Sigmoid colon (tissue), 7 donors: ENCODE data around the gene OSBP2. TPM values are rescaled to one million over a fixed set of nuclear protein-coding genes. Genes with fewer than 3 reads are reported as not detected.

Source experiments
- DNase-seq: peaks from one replicate; pipeline ENCODE4 v3.0.0-alpha.2; 2019
- H3K27ac ChIP-seq, 4 donors: fragments of 200-600 bp; sonication (generic); one replicate each; pipeline ENCODE4 v1.5.1; 2016 to 2019; ENCODE audit warnings: mild to moderate bottlenecking in 1 of 4
- H3K27me3 ChIP-seq, 3 donors: fragments of 200-600 bp; sonication (generic); one replicate each; pipeline ENCODE4 v1.5.1; 2019; ENCODE audit warnings: mild to moderate bottlenecking in 1 of 3
- H3K36me3 ChIP-seq, 4 donors: fragments of 200-600 bp; sonication (generic); one replicate each; pipeline ENCODE4 v1.5.1; 2016 to 2019
- H3K4me1 ChIP-seq, 4 donors: fragments of 200-600 bp; sonication (generic); one replicate each; pipeline ENCODE4 v1.5.1; 2017 to 2019
- H3K4me3 ChIP-seq, 4 donors: fragments of 200-600 bp; sonication (generic); one replicate each; pipeline ENCODE4 v1.5.1; 2017 to 2019; ENCODE audit warnings: mild to moderate bottlenecking in 2 of 4, moderate library complexity in 1 of 4
- H3K9me3 ChIP-seq, 4 donors: fragments of 200-600 bp in 3 of 4; sonication (generic) in 3 of 4; one replicate each; pipeline versions ENCODE4 v1.5.1 to v1.6.1; 2013 to 2019
- EP300 ChIP-seq, 4 donors: sonication (generic); formaldehyde crosslinking; IDR thresholded peaks; one replicate each; pipeline ENCODE4 v1.6.1; 2017; ENCODE audit warnings: antibody characterized with exemption in 4 of 4
- POLR2A ChIP-seq, 2 donors: fragments of 450-650 bp; IDR thresholded peaks; one replicate each; pipeline ENCODE4 v1.6.1; 2016; ENCODE audit warnings: antibody characterized with exemption in 2 of 2, mild to moderate bottlenecking in 2 of 2, moderate library complexity in 2 of 2
- POLR2AphosphoS5 ChIP-seq, 4 donors: sonication (generic); formaldehyde crosslinking; IDR thresholded peaks; one replicate each; pipeline ENCODE4 v1.6.1; 2017; ENCODE audit warnings: antibody characterized with exemption in 4 of 4
- WGBS, 2 donors: extraction: QIAGEN DNeasy Blood & Tissue Kit; methylation state at CpG; one replicate each; pipeline ENCODE4 v1.1.7; 2013; 5-methylcytosine and 5-hydroxymethylcytosine counted together
- intact Hi-C: fragments of 100-400 bp; cut with DNase I; formaldehyde crosslinking; loops from one replicate; pipeline ENCODE4 v1.15.1; 2023
- polyA plus RNA-seq, 3 donors: library from polyadenylated mRNA; stranded (reverse); fragments of 200-250 nt; gene quantifications; one replicate each; pipeline ENCODE4 v1.2.3, GENCODE V29; 2013
- total RNA-seq, 4 donors: library from RNA; depleted of rRNA; stranded (reverse); fragments of >200 nt; gene quantifications; one replicate each; pipeline ENCODE4 v1.1.0, GENCODE V29; 2016
- TF ChIP-seq, protein P1 (sequence below), 4 experiments: fragments of 450-650 bp in 3 of 4; fragments of 200-600 bp in 1 of 4; IDR thresholded peaks; one replicate each; pipeline ENCODE4 v1.5.1; 2016 to 2019; ENCODE audit warnings: antibody characterized with exemption in 4 of 4, mild to moderate bottlenecking in 3 of 4, moderate library complexity in 2 of 4
- donor health status: healthy with polysubstance abuse.
- donor health status: Bipolar disorder and iron deficiency.
- donor health status: healthy.

OSBP2 gene
- total and polyA plus RNA-seq, 7 donors, result 1.2 to 3.0 (median 1.6) TPM

- Histone ChIP-seq H3K4me3 (no peak overlapping the region), H3K27me3 (no peaks in the 10 kb centered on the region), H3K36me3 (peaks cover 0 to 9% (median 0%) of the 10 kb centered on the region in 4 donors), H3K9me3 (no peaks in the 10 kb centered on the region), H3K27ac (no peak overlapping the region), H3K4me1 (peaks cover 0 to 5% (median 0%) of the 10 kb centered on the region in 4 donors)
- WGBS, 2 donors, result 13 to 25% methylated on average over 7 of the region's 7 CpGs
- no peak for TF ChIP-seq POLR2AphosphoS5 (IDR thresholded peaks at IDR 0.05)
- TF ChIP-seq, protein P1, sequence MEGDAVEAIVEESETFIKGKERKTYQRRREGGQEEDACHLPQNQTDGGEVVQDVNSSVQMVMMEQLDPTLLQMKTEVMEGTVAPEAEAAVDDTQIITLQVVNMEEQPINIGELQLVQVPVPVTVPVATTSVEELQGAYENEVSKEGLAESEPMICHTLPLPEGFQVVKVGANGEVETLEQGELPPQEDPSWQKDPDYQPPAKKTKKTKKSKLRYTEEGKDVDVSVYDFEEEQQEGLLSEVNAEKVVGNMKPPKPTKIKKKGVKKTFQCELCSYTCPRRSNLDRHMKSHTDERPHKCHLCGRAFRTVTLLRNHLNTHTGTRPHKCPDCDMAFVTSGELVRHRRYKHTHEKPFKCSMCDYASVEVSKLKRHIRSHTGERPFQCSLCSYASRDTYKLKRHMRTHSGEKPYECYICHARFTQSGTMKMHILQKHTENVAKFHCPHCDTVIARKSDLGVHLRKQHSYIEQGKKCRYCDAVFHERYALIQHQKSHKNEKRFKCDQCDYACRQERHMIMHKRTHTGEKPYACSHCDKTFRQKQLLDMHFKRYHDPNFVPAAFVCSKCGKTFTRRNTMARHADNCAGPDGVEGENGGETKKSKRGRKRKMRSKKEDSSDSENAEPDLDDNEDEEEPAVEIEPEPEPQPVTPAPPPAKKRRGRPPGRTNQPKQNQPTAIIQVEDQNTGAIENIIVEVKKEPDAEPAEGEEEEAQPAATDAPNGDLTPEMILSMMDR (IDR thresholded peaks at IDR 0.05), result no peak
- TF ChIP-seq POLR2A (IDR thresholded peaks at IDR 0.05), result no peak
- TF ChIP-seq EP300 (IDR thresholded peaks at IDR 0.05), result no peak
- no peak for DNase-seq
- intact Hi-C loops, result no loop called here
These were observed 45.2 kb upstream of the OSBP2 start for GRCh38 chr22:30649430-30650007.

GRCh38 chr22:30650508-30651116 lies 44.1 kb upstream of the OSBP2 start:
- WGBS, 2 donors, result 61 to 63% methylated on average over 5 of the region's 5 CpGs
- TF ChIP-seq POLR2AphosphoS5 (IDR thresholded peaks at IDR 0.05) (no peak), EP300 (IDR thresholded peaks at IDR 0.05) (no peak), POLR2A (IDR thresholded peaks at IDR 0.05) (no peak)
- TF ChIP-seq, protein P1 (IDR thresholded peaks at IDR 0.05), result no peak
- Histone ChIP-seq H3K4me1 (peaks cover 0 to 5% (median 0%) of the 10 kb centered on the region in 4 donors), H3K4me3 (no peak overlapping the region), H3K27me3 (no peaks in the 10 kb centered on the region), H3K9me3 (no peaks in the 10 kb centered on the region), H3K27ac (peak overlapping the region in 1 of 4 donors; percentile 1), H3K36me3 (peaks cover 0 to 9% (median 0%) of the 10 kb centered on the region in 4 donors)
- intact Hi-C loops, result no loop called here
- DNase-seq, result no peak

DNA sequence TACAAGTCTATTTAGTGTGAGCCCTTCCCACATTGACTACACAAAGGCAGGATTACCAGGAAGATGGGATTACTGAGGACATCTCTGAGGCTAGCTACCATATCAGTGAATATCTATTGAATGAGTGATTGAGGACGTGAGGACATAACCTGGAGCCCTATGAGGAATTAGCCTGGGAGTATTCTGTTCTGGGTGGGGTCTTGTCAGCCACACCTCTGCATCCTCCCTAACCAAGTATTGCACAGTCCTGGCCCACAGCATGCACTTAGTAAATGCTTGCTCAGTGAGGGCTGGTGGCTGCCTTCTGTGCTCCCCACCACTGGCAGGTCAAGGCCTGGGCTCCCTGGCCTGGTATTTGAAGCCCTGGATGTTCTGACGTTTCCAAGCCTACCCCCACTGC lies 41.8 kb upstream of the OSBP2 start:
- no peak overlapping the region for H3K27ac ChIP-seq
- 66 to 84% methylated on average over 2 of the region's 2 CpGs for WGBS, 2 donors
- H3K27me3 ChIP-seq, result no peaks in the 10 kb centered on the region
- no peak for DNase-seq
- no peaks in the 10 kb centered on the region for H3K9me3 ChIP-seq
- intact Hi-C loops, result no loop called here
- H3K36me3 ChIP-seq, result peaks cover 0 to 4% (median 0%) of the 10 kb centered on the region in 4 donors
- H3K4me1 ChIP-seq, result peaks cover 0 to 5% (median 0%) of the 10 kb centered on the region in 4 donors
- TF ChIP-seq POLR2A (IDR thresholded peaks at IDR 0.05), result no peak
- TF ChIP-seq, protein P1 (IDR thresholded peaks at IDR 0.05), result no peak
- TF ChIP-seq POLR2AphosphoS5 (IDR thresholded peaks at IDR 0.05), result no peak
- no peak for TF ChIP-seq EP300 (IDR thresholded peaks at IDR 0.05)
- H3K4me3 ChIP-seq, result no peak overlapping the region

- H3K27ac ChIP-seq, result no peak overlapping the region
- intact Hi-C loops, result no loop called here
- H3K9me3 ChIP-seq, result no peaks in the 10 kb centered on the region
- H3K4me1 ChIP-seq, result peaks cover 0 to 3% (median 0%) of the 10 kb centered on the region in 4 donors
- TF ChIP-seq POLR2AphosphoS5 (IDR thresholded peaks at IDR 0.05), result no peak
- TF ChIP-seq, protein P1 (IDR thresholded peaks at IDR 0.05), result no peak
- no peak for TF ChIP-seq EP300 (IDR thresholded peaks at IDR 0.05)
- TF ChIP-seq POLR2A (IDR thresholded peaks at IDR 0.05), result no peak
- DNase-seq, result no peak
- peaks cover 0 to 4% (median 0%) of the 10 kb centered on the region in 4 donors for H3K36me3 ChIP-seq
- WGBS, 2 donors, result 96 to 98% methylated on average over 14 of the region's 14 CpGs
- no peaks in the 10 kb centered on the region for H3K27me3 ChIP-seq
- no peak overlapping the region for H3K4me3 ChIP-seq
These were observed 40.3 kb upstream of the OSBP2 start for GRCh38 chr22:30654361-30654760.
